ENCODE results near the gene ERCC6L2. TPM values are rescaled to one million over a fixed set of nuclear protein-coding genes. Genes with fewer than 3 reads are reported as not detected.

ERCC6L2 gene
- total RNA-seq, 1 donor from 2014 or later, result 52.3 TPM

GRCh38 chr9:95979446-95979845 lies 104.0 kb downstream of the ERCC6L2 start:
- Mint-ChIP-seq H3K4me1 (no peaks in the 10 kb centered on the region), H3K36me3 (ENCODE audit: low read depth) (peaks cover 47% of the 10 kb centered on the region), H3K9me3 (no peaks in the 10 kb centered on the region), H3K27me3 (no peaks in the 10 kb centered on the region), H3K27ac (no peak overlapping the region), H3K4me3 (no peak overlapping the region)
- ChIA-PET POLR2A (no interaction called here), CTCF (no interaction called here)
- TF ChIP-seq CTCF (IDR thresholded peaks at IDR 0.05), result no peak
- no peak for DNase-seq
- no peak for ATAC-seq (ENCODE audit: low read depth)
- intact Hi-C loops (cut with micrococcal nuclease), result no loop called here

- POLR2A ChIA-PET, result no interaction called here
- DNase-seq (no peak), ATAC-seq (ENCODE audit: low read depth) (no peak)
- no peaks in the 10 kb centered on the region for H3K27me3 Mint-ChIP-seq
- H3K27ac Mint-ChIP-seq, result no peak overlapping the region
- H3K4me3 Mint-ChIP-seq, result no peak overlapping the region
- no peak for TF ChIP-seq CTCF (IDR thresholded peaks at IDR 0.05)
- peaks cover 55% of the 10 kb centered on the region for H3K36me3 Mint-ChIP-seq (ENCODE audit: low read depth)
- CTCF ChIA-PET, result no interaction called here
- H3K4me1 Mint-ChIP-seq, result no peaks in the 10 kb centered on the region
- no peaks in the 10 kb centered on the region for H3K9me3 Mint-ChIP-seq
- intact Hi-C loops (cut with micrococcal nuclease), result no loop called here
Measured at GRCh38 chr9:95980262-95981125, 105.0 kb downstream of the ERCC6L2 start.

GRCh38 chr9:95981761-95982390 lies 106.4 kb downstream of the ERCC6L2 start:
- H3K27me3 Mint-ChIP-seq, result no peaks in the 10 kb centered on the region
- POLR2A ChIA-PET, result no interaction called here
- TF ChIP-seq CTCF (IDR thresholded peaks at IDR 0.05), result no peak

GRCh38 chr9:95985440-95986055 lies 110.1 kb downstream of the ERCC6L2 start:
- Mint-ChIP-seq H3K4me3 (no peak overlapping the region), H3K36me3 (ENCODE audit: low read depth) (peaks cover 49% of the 10 kb centered on the region), H3K9me3 (peaks cover 3% of the 10 kb centered on the region), H3K27me3 (no peaks in the 10 kb centered on the region), H3K4me1 (no peaks in the 10 kb centered on the region), H3K27ac (no peak overlapping the region)
- intact Hi-C loops (cut with micrococcal nuclease), result no loop called here
- ATAC-seq (ENCODE audit: low read depth), result no peak
- CTCF ChIA-PET, result no interaction called here
- TF ChIP-seq CTCF (IDR thresholded peaks at IDR 0.05), result no peak
- POLR2A ChIA-PET, result no interaction called here
- no peak for DNase-seq

More at GRCh38 chr9:95981761-95982390, 106.4 kb downstream of the ERCC6L2 start:
- Mint-ChIP-seq H3K4me1 (no peaks in the 10 kb centered on the region), H3K36me3 (ENCODE audit: low read depth) (peaks cover 66% of the 10 kb centered on the region), H3K27ac (no peak overlapping the region), H3K9me3 (peaks cover under 1% of the 10 kb centered on the region), H3K4me3 (no peak overlapping the region)
- intact Hi-C loops (cut with micrococcal nuclease), result no loop called here
- CTCF ChIA-PET, result no interaction called here
- ATAC-seq (ENCODE audit: low read depth) (no peak), DNase-seq (no peak)

- no peak overlapping the region for H3K27ac Mint-ChIP-seq
- no peak for TF ChIP-seq CTCF (IDR thresholded peaks at IDR 0.05)
- H3K4me1 Mint-ChIP-seq, result no peaks in the 10 kb centered on the region
- H3K36me3 Mint-ChIP-seq (ENCODE audit: low read depth), result peaks cover 43% of the 10 kb centered on the region
- DNase-seq (no peak), ATAC-seq (ENCODE audit: low read depth) (no peak)
- ChIA-PET CTCF (no interaction called here), POLR2A (no interaction called here)
- intact Hi-C loops (cut with micrococcal nuclease), result no loop called here
- H3K27me3 Mint-ChIP-seq, result no peaks in the 10 kb centered on the region
- no peak overlapping the region for H3K4me3 Mint-ChIP-seq
- H3K9me3 Mint-ChIP-seq, result peaks cover 3% of the 10 kb centered on the region
Measured at GRCh38 chr9:95989297-95989696, 113.8 kb downstream of the ERCC6L2 start.

Measured in activated B cell treated with CpG ODN at 0.5 μM for 24 hours (primary cell).